ENCODE measurements around the gene MYL12A. TPM values are rescaled to one million over a fixed set of nuclear protein-coding genes. Genes with fewer than 3 reads are reported as not detected.

Gene MYL12A
- polyA plus RNA-seq, 3 donors: 469 to 1,360 (median 1,139) TPM

- no CpG with 5 or more reads among the region's 2 CpGs for WGBS (ENCODE audit: insufficient coverage)
- no peaks in the 10 kb centered on the region for H4K20me1 ChIP-seq (ENCODE audit: insufficient read depth, low read length)
- no peaks in the 10 kb centered on the region for H3K36me3 Mint-ChIP-seq
- no peak for TF ChIP-seq CTCF (IDR thresholded peaks at IDR 0.05)
- H3K4me3 ChIP-seq (replicated peaks in 1 of 3; ENCODE audit: low read depth in 2 of 3, low read length in 3 of 3): no peak overlapping the region
- H3K9me3 Mint-ChIP-seq: peaks cover 0 to 8% (median 2%) of the 10 kb centered on the region in 7 donors
- no peak for DNase-seq
- no peak overlapping the region for H3K27ac ChIP-seq (ENCODE audit: low read depth in 1 of 2, low read length in 2 of 2)
- no peaks in the 10 kb centered on the region for H3K27me3 ChIP-seq (ENCODE audit: control insufficient read depth in 2 of 2, insufficient read depth in 2 of 2, low read length in 2 of 2)
- H3K27ac Mint-ChIP-seq: no peak overlapping the region
- no peaks in the 10 kb centered on the region for H3K4me1 Mint-ChIP-seq
- intact Hi-C loops (cut with micrococcal nuclease): no loop called here
- no peaks in the 10 kb centered on the region for H3K4me1 ChIP-seq (ENCODE audit: control insufficient read depth in 1 of 2, insufficient read depth in 2 of 2, low read length in 2 of 2)
- no peaks in the 10 kb centered on the region for H3K36me3 ChIP-seq (replicated peaks in 1 of 2; ENCODE audit: control insufficient read depth in 1 of 2, insufficient read depth in 2 of 2, low read length in 2 of 2)
- no peaks in the 10 kb centered on the region for H3K27me3 Mint-ChIP-seq (ENCODE audit: low read depth in 3 of 3)
- no peak overlapping the region for H3K4me3 Mint-ChIP-seq
- H3K9ac ChIP-seq (ENCODE audit: insufficient read depth, low read length, poor library complexity, severe bottlenecking): no peak overlapping the region
- no peak overlapping the region for H3K4me2 ChIP-seq (replicated peaks; ENCODE audit: extremely low read depth, low read length, poor library complexity, severe bottlenecking)
- H2AFZ ChIP-seq (ENCODE audit: insufficient read depth, low read depth, low read length, poor library complexity, severe bottlenecking): no peak overlapping the region
- H3K9me3 ChIP-seq (replicated peaks in 1 of 2; ENCODE audit: control insufficient read depth in 1 of 2, insufficient read depth in 1 of 2, low read length in 2 of 2): no peaks in the 10 kb centered on the region
- H3K79me2 ChIP-seq (ENCODE audit: insufficient read depth, low read length): no peaks in the 10 kb centered on the region
Observed at GRCh38 chr18:3218819-3219218, 28.8 kb upstream of the MYL12A start.

GRCh38 chr18:3219241-3219630 lies 28.4 kb upstream of the MYL12A start:
- Mint-ChIP-seq H3K27ac (no peak overlapping the region), H3K9me3 (peaks cover 0 to 8% (median 2%) of the 10 kb centered on the region in 7 donors), H3K4me3 (no peak overlapping the region), H3K27me3 (ENCODE audit: low read depth in 3 of 3) (no peaks in the 10 kb centered on the region), H3K36me3 (no peaks in the 10 kb centered on the region), H3K4me1 (no peaks in the 10 kb centered on the region)
- no peaks in the 10 kb centered on the region for H3K9me3 ChIP-seq (replicated peaks in 1 of 2; ENCODE audit: control insufficient read depth in 1 of 2, insufficient read depth in 1 of 2, low read length in 2 of 2)
- no peak for TF ChIP-seq CTCF (IDR thresholded peaks at IDR 0.05)
- 100% methylated on average over 6 of the region's 8 CpGs for WGBS (ENCODE audit: insufficient coverage)
- no peak overlapping the region for H3K9ac ChIP-seq (ENCODE audit: insufficient read depth, low read length, poor library complexity, severe bottlenecking)
- no peak overlapping the region for H3K4me3 ChIP-seq (replicated peaks in 1 of 3; ENCODE audit: low read depth in 2 of 3, low read length in 3 of 3)
- no peak overlapping the region for H3K27ac ChIP-seq (ENCODE audit: low read depth in 1 of 2, low read length in 2 of 2)
- H3K4me2 ChIP-seq (replicated peaks; ENCODE audit: extremely low read depth, low read length, poor library complexity, severe bottlenecking): no peak overlapping the region
- no peaks in the 10 kb centered on the region for H3K36me3 ChIP-seq (replicated peaks in 1 of 2; ENCODE audit: control insufficient read depth in 1 of 2, insufficient read depth in 2 of 2, low read length in 2 of 2)
- H3K79me2 ChIP-seq (ENCODE audit: insufficient read depth, low read length): no peaks in the 10 kb centered on the region
- no peaks in the 10 kb centered on the region for H3K4me1 ChIP-seq (ENCODE audit: control insufficient read depth in 1 of 2, insufficient read depth in 2 of 2, low read length in 2 of 2)
- no peak overlapping the region for H2AFZ ChIP-seq (ENCODE audit: insufficient read depth, low read depth, low read length, poor library complexity, severe bottlenecking)
- no peak for DNase-seq
- H3K27me3 ChIP-seq (ENCODE audit: control insufficient read depth in 2 of 2, insufficient read depth in 2 of 2, low read length in 2 of 2): no peaks in the 10 kb centered on the region
- intact Hi-C loops (cut with micrococcal nuclease): no loop called here
- H4K20me1 ChIP-seq (ENCODE audit: insufficient read depth, low read length): no peaks in the 10 kb centered on the region

All from CD14-positive monocyte (primary cell).